Vagina (tissue), 2 donors: Measurements from ENCODE around the gene KCNE3. TPM values are rescaled to one million over a fixed set of nuclear protein-coding genes. Genes with fewer than 3 reads are reported as not detected.

Source experiments
- DNase-seq, 2 donors: peaks; one replicate each; pipeline ENCODE4 v3.0.0-alpha.2; 2017; ENCODE audit errors: extremely low spot score in 2 of 2
- H3K27ac ChIP-seq: fragments of 200-600 bp; sonication (generic); one replicate; pipeline ENCODE4 v1.5.1; 2019
- H3K27me3 ChIP-seq: fragments of 200-600 bp; sonication (generic); one replicate; pipeline ENCODE4 v1.5.1; 2019
- H3K36me3 ChIP-seq, 2 donors: fragments of 200-600 bp; sonication (generic); one replicate each; pipeline ENCODE4 v1.5.1; 2017 to 2019
- H3K4me1 ChIP-seq: fragments of 200-600 bp; sonication (generic); one replicate; pipeline ENCODE4 v1.5.1; 2019
- H3K4me3 ChIP-seq, 2 donors: fragments of 200-600 bp; sonication (generic); 1 replicate in 1 of 2; 2 replicates in 1 of 2; pipeline ENCODE4 v1.5.1; 2016 to 2019
- H3K9me3 ChIP-seq: fragments of 200-600 bp; sonication (generic); one replicate; pipeline ENCODE4 v1.5.1; 2019
- CTCF ChIP-seq, 3 experiments: fragments of 450-650 bp in 2 of 3; fragments of 200-600 bp in 1 of 3; sonication (generic) in 1 of 3; IDR thresholded peaks; one replicate each; pipeline ENCODE4 v1.5.1; 2017 to 2019; ENCODE audit warnings: antibody characterized with exemption in 3 of 3, mild to moderate bottlenecking in 2 of 3, moderate library complexity in 2 of 3
- POLR2A ChIP-seq, 2 donors: fragments of 450-650 bp; IDR thresholded peaks; one replicate each; pipeline ENCODE4 v1.6.1; 2017; ENCODE audit warnings: antibody characterized with exemption in 2 of 2, mild to moderate bottlenecking in 2 of 2, moderate library complexity in 2 of 2
- POLR2AphosphoS5 ChIP-seq, 2 donors: sonication (generic); formaldehyde crosslinking; IDR thresholded peaks; one replicate each; pipeline ENCODE4 v1.9.0; 2017; ENCODE audit warnings: antibody characterized with exemption in 2 of 2, mild to moderate bottlenecking in 2 of 2, low read depth in 1 of 2; ENCODE audit not compliant: insufficient read depth in 1 of 2
- intact Hi-C: fragments of 100-400 bp; cut with DNase I; formaldehyde crosslinking; loops from one replicate; pipeline ENCODE4 v1.15.1; 2023
- total RNA-seq: library from RNA; depleted of rRNA; stranded (reverse); fragments of >200 nt; gene quantifications from one replicate; pipeline ENCODE4 v1.2.3, GENCODE V29; 2016

KCNE3 gene
- total RNA-seq, 1 donor from 2014 or later = 5.2 TPM

- Histone ChIP-seq H3K9me3 (no peaks in the 10 kb centered on the region), H3K27ac (no peak overlapping the region), H3K36me3 (no peaks in the 10 kb centered on the region), H3K4me1 (peaks cover 12% of the 10 kb centered on the region), H3K27me3 (no peaks in the 10 kb centered on the region), H3K4me3 (no peak overlapping the region)
- DNase-seq = no peak
- TF ChIP-seq POLR2AphosphoS5 (IDR thresholded peaks at IDR 0.05; ENCODE audit: insufficient read depth in 1 of 2, low read depth in 1 of 2) (no peak), CTCF (IDR thresholded peaks at IDR 0.05) (no peak), POLR2A (IDR thresholded peaks at IDR 0.05) (no peak)
- intact Hi-C loops = no loop called here
These were observed 27.6 kb upstream of the KCNE3 start for GRCh38 chr11:74494916-74495315.

- intact Hi-C loops = no loop called here
- Histone ChIP-seq H3K4me3 (peak overlapping the region; percentile 82 to 89), H3K9me3 (no peaks in the 10 kb centered on the region), H3K4me1 (peaks cover 12% of the 10 kb centered on the region), H3K27ac (peak overlapping the region; percentile 98), H3K36me3 (no peaks in the 10 kb centered on the region), H3K27me3 (no peaks in the 10 kb centered on the region)
- no peak for DNase-seq
- TF ChIP-seq CTCF (IDR thresholded peaks at IDR 0.05) = no peak
- TF ChIP-seq POLR2AphosphoS5 (IDR thresholded peaks at IDR 0.05; ENCODE audit: insufficient read depth in 1 of 2, low read depth in 1 of 2) = no peak
- no peak for TF ChIP-seq POLR2A (IDR thresholded peaks at IDR 0.05)
These were observed 26.7 kb upstream of the KCNE3 start for GRCh38 chr11:74493791-74494630.

- Histone ChIP-seq H3K4me3 (peak within 1 kb of the TSS; percentile 82 to 89), H3K36me3 (no peaks in the 10 kb centered on the region), H3K4me1 (peaks cover 12% of the 10 kb centered on the region), H3K27ac (peak within 1 kb of the TSS; percentile 98), H3K9me3 (no peaks in the 10 kb centered on the region), H3K27me3 (no peaks in the 10 kb centered on the region)
- intact Hi-C loops = no loop called here
- TF ChIP-seq POLR2A (IDR thresholded peaks at IDR 0.05) (peak in 1 of 2 donors; percentile 65), POLR2AphosphoS5 (IDR thresholded peaks at IDR 0.05; ENCODE audit: insufficient read depth in 1 of 2, low read depth in 1 of 2) (peak; percentile 50 to 84), CTCF (IDR thresholded peaks at IDR 0.05) (peak in 1 of 3 experiments; percentile 24)
- DNase-seq = peak in 1 of 2 donors; percentile 92
These were observed 25.8 kb upstream of the KCNE3 start, which contains the start of gene LIPT2 for GRCh38 chr11:74492974-74493790. LIPT2 (minus strand) TSS chr11:74493724; CDS start chr11:74493703, 21 bp downstream.

- TF ChIP-seq POLR2AphosphoS5 (IDR thresholded peaks at IDR 0.05; ENCODE audit: insufficient read depth in 1 of 2, low read depth in 1 of 2) (no peak), POLR2A (IDR thresholded peaks at IDR 0.05) (no peak), CTCF (IDR thresholded peaks at IDR 0.05) (no peak)
- Histone ChIP-seq H3K36me3 (no peaks in the 10 kb centered on the region), H3K4me3 (no peak overlapping the region), H3K27ac (no peak overlapping the region), H3K27me3 (no peaks in the 10 kb centered on the region), H3K9me3 (no peaks in the 10 kb centered on the region), H3K4me1 (peaks cover 12% of the 10 kb centered on the region)
- intact Hi-C loops = no loop called here
- no peak for DNase-seq
These were observed 24.7 kb upstream of the KCNE3 start for GRCh38 chr11:74492084-74492483.
